HepG2 (cell line): Measurements from ENCODE around the gene L3MBTL1. TPM values are rescaled to one million over a fixed set of nuclear protein-coding genes. Genes with fewer than 3 reads are reported as not detected.
A peak's percentile ranks its signal among the peaks of the same experiment; 100 is the strongest.

Source experiments
- BATF2 ChIP-seq: sonication (generic); formaldehyde crosslinking; IDR thresholded peaks from 2 replicates; pipeline ENCODE4 v1.8.0; 2022; ENCODE audit warnings: mild to moderate bottlenecking, missing genetic modification reagents, moderate library complexity
- BCLAF1 ChIP-seq: fragments of 450-650 bp; IDR thresholded peaks from 2 replicates; pipeline ENCODE4 v1.6.1; 2017; ENCODE audit warnings: mild to moderate bottlenecking
- DR1 ChIP-seq: sonication (generic); formaldehyde crosslinking; IDR thresholded peaks from 2 replicates; pipeline ENCODE4 v1.8.0; 2021; ENCODE audit warnings: mild to moderate bottlenecking, missing genetic modification reagents, inconsistent platforms
- ERF ChIP-seq: IDR thresholded peaks from 2 replicates; pipeline ENCODE4 v1.6.1; 2018; ENCODE audit warnings: missing biosample characterization, missing genetic modification reagents
- FOXK1 ChIP-seq: sonication (generic); formaldehyde crosslinking; IDR thresholded peaks from 2 replicates; pipeline ENCODE4 v1.4.0; 2020; ENCODE audit warnings: low read depth, missing genetic modification reagents, borderline replicate concordance
- PITX1 ChIP-seq: sonication (generic); formaldehyde crosslinking; IDR thresholded peaks from 2 replicates; pipeline ENCODE4 v1.5.1; 2020; ENCODE audit warnings: mild to moderate bottlenecking, missing genetic modification reagents
- RBM22 ChIP-seq: fragments of 200-400 bp; formaldehyde crosslinking; optimal IDR thresholded peaks from 2 replicates; pipeline ENCODE3; 2017; ENCODE audit warnings: mild to moderate bottlenecking, low read length, moderate library complexity
- TBX3 ChIP-seq: fragments of 450-650 bp; IDR thresholded peaks from 2 replicates; pipeline ENCODE4 v1.6.1; 2017; ENCODE audit warnings: antibody characterized with exemption, mild to moderate bottlenecking, inconsistent platforms, borderline replicate concordance
- ZNF101 ChIP-seq: sonication (generic); formaldehyde crosslinking; IDR thresholded peaks from 2 replicates; pipeline ENCODE4 v1.4.0; 2020; ENCODE audit warnings: mild to moderate bottlenecking, low read depth, missing genetic modification reagents, borderline replicate concordance
- ZNF574 ChIP-seq: sonication (generic); formaldehyde crosslinking; IDR thresholded peaks from 2 replicates; pipeline ENCODE4 v1.4.0; 2020; ENCODE audit warnings: missing genetic modification reagents
- ZNF710 ChIP-seq: sonication (generic); formaldehyde crosslinking; IDR thresholded peaks from 2 replicates; pipeline ENCODE4 v1.5.0; 2020; ENCODE audit warnings: mild to moderate bottlenecking, missing genetic modification reagents, borderline replicate concordance
- ZNF776 ChIP-seq: sonication (generic); formaldehyde crosslinking; IDR thresholded peaks from 2 replicates; pipeline ENCODE4 v1.4.0; 2020; ENCODE audit warnings: mild to moderate bottlenecking, missing genetic modification reagents
- polyA plus RNA-seq, 8 experiments: library from polyadenylated mRNA; depleted of rRNA in 3 of 8; stranded (reverse) in 7 of 8; unstranded in 1 of 8; fragments of >200 nt; fragmentation: Illumina TruSeq in 4 of 8; extraction: Trizol in 4 of 8; gene quantifications; 2 replicates each; pipeline versions ENCODE4 v1.2.1 to v1.2.3, GENCODE V29; 2011 to 2016; ENCODE audit warnings: low read depth in 4 of 8, missing spikeins in 1 of 8, mixed read lengths in 1 of 8; ENCODE audit not compliant: insufficient read depth in 1 of 8
- total RNA-seq, 5 experiments: library from RNA; depleted of rRNA; stranded (reverse); fragments of >200 nt; fragmentation: Illumina TruSeq; extraction: Trizol; gene quantifications; 2 replicates each; pipeline ENCODE4 v1.2.3, GENCODE V29; 2016; ENCODE audit warnings: low read depth in 1 of 5
- TF ChIP-seq, protein P1 (sequence below): sonication (generic); formaldehyde crosslinking; IDR thresholded peaks from 2 replicates; pipeline ENCODE4 v1.5.0; 2020; ENCODE audit warnings: missing genetic modification reagents
- TF ChIP-seq, protein P2 (sequence below): sonication (generic); formaldehyde crosslinking; conservative IDR thresholded peaks from 2 replicates; pipeline ENCODE4 v1.8.0; 2022; ENCODE audit warnings: low read depth, missing genetic modification reagents
- TF ChIP-seq, protein P3 (sequence below): sonication (generic); formaldehyde crosslinking; IDR thresholded peaks from 2 replicates; pipeline ENCODE4 v1.4.0; 2020; ENCODE audit warnings: missing genetic modification reagents, low read depth, mild to moderate bottlenecking, borderline replicate concordance

Gene L3MBTL1
- total and polyA plus RNA-seq, 2 of the 13 experiments (the other 11 are each of a cell fraction or from before 2014, with no cell fraction given): 9.0 to 17.8 TPM

- TF ChIP-seq, protein P1, sequence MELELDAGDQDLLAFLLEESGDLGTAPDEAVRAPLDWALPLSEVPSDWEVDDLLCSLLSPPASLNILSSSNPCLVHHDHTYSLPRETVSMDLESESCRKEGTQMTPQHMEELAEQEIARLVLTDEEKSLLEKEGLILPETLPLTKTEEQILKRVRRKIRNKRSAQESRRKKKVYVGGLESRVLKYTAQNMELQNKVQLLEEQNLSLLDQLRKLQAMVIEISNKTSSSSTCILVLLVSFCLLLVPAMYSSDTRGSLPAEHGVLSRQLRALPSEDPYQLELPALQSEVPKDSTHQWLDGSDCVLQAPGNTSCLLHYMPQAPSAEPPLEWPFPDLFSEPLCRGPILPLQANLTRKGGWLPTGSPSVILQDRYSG (CRISPR knock-in tag): no peak
- TF ChIP-seq ZNF776 (CRISPR knock-in tag) (peak; percentile 80), ZNF101 (CRISPR knock-in tag) (peak; percentile 27; the same call in 1 of the 2 replicates), FOXK1 (peak; percentile 74), RBM22 (peak; percentile 77), DR1 (CRISPR knock-in tag) (peak; percentile 90), ZNF710 (CRISPR knock-in tag) (0 out of 2 replicates have a peak, but pooled peaks have one; percentile 52), ZNF574 (CRISPR knock-in tag) (peak; percentile 78), PITX1 (CRISPR knock-in tag) (peak; percentile 83), BCLAF1 (no peak), ERF (CRISPR knock-in tag) (peak; percentile 74), BATF2 (CRISPR knock-in tag) (peak; percentile 32; the same call in 1 of the 2 replicates), TBX3 (peak; percentile 20; the same call in 1 of the 2 replicates)
- TF ChIP-seq, protein P2, sequence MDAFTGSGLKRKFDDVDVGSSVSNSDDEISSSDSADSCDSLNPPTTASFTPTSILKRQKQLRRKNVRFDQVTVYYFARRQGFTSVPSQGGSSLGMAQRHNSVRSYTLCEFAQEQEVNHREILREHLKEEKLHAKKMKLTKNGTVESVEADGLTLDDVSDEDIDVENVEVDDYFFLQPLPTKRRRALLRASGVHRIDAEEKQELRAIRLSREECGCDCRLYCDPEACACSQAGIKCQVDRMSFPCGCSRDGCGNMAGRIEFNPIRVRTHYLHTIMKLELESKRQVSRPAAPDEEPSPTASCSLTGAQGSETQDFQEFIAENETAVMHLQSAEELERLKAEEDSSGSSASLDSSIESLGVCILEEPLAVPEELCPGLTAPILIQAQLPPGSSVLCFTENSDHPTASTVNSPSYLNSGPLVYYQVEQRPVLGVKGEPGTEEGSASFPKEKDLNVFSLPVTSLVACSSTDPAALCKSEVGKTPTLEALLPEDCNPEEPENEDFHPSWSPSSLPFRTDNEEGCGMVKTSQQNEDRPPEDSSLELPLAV (CRISPR knock-in tag): no peak
- TF ChIP-seq, protein P3, sequence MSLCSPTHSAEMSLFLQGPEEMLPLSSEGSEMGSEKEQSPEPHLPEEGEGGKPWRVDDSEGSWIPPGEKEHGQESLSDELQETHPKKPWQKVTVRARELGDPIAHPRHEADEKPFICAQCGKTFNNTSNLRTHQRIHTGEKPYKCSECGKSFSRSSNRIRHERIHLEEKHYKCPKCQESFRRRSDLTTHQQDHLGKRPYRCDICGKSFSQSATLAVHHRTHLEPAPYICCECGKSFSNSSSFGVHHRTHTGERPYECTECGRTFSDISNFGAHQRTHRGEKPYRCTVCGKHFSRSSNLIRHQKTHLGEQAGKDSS (CRISPR knock-in tag): peak; percentile 89
These were observed 83.2 kb downstream of the L3MBTL1 start, which contains the start of gene IFT52 (continued) for GRCh38 chr20:43590392-43591303.
